GM12865 (cell line): ENCODE results near the gene OR6K2.

Experiments
- DNase-seq: peaks from one replicate; pipeline ENCODE4 v3.0.0; 2010; ENCODE audit warnings: low read depth
- H3K4me3 ChIP-seq: 2 replicates; pipeline ENCODE4 v1.5.1; 2011; ENCODE audit warnings: mild to moderate bottlenecking, low read depth, low read length, control low read depth
- CTCF ChIP-seq: IDR thresholded peaks from 2 replicates; pipeline ENCODE4 v1.5.1; 2011; ENCODE audit warnings: low read length, control low read depth, low read depth, inconsistent platforms; ENCODE audit not compliant: insufficient read depth; ENCODE audit errors: missing control alignments

Gene OR6K2

GRCh38 chr1:158720620-158721019 lies 20.2 kb upstream of the OR6K2 start, which contains the start of gene OR6K3:
OR6K3 (minus strand) TSS chr1:158720720; CDS start chr1:158718115, 2,605 bp downstream.
- H3K4me3 ChIP-seq: no peak within 1 kb of the TSS
- TF ChIP-seq CTCF: no peak
- no peak for DNase-seq

GRCh38 chr1:158719664-158720063 lies 19.2 kb upstream of the OR6K2 start:
- no peak for TF ChIP-seq CTCF
- H3K4me3 ChIP-seq: no peak overlapping the region
- no peak for DNase-seq

- no peak overlapping the region for H3K4me3 ChIP-seq
- DNase-seq: no peak
- no peak for TF ChIP-seq CTCF
These were observed 16.9 kb upstream of the OR6K2 start for GRCh38 chr1:158717344-158717743.

GRCh38 chr1:158716335-158716734 lies 15.9 kb upstream of the OR6K2 start:
- TF ChIP-seq CTCF: no peak
- DNase-seq: peak; percentile 32
- H3K4me3 ChIP-seq: no peak overlapping the region

GRCh38 chr1:158714754-158715153 lies 14.3 kb upstream of the OR6K2 start:
- no peak overlapping the region for H3K4me3 ChIP-seq
- no peak for DNase-seq
- no peak for TF ChIP-seq CTCF

- H3K4me3 ChIP-seq: no peak overlapping the region
- DNase-seq: no peak
- no peak for TF ChIP-seq CTCF
These were observed 10.6 kb upstream of the OR6K2 start for GRCh38 chr1:158711098-158711497.

- no peak for TF ChIP-seq CTCF
- H3K4me3 ChIP-seq: no peak overlapping the region
- no peak for DNase-seq
These were observed 5.6 kb upstream of the OR6K2 start for GRCh38 chr1:158706096-158706495.
